Vagina (tissue), 2 donors: Measurements from ENCODE around the gene PIR. TPM values are rescaled to one million over a fixed set of nuclear protein-coding genes. Genes with fewer than 3 reads are reported as not detected.

Source experiments
- DNase-seq, 2 donors: peaks; one replicate each; pipeline ENCODE4 v3.0.0-alpha.2; 2017; ENCODE audit errors: extremely low spot score in 2 of 2
- H3K27ac ChIP-seq: fragments of 200-600 bp; sonication (generic); one replicate; pipeline ENCODE4 v1.5.1; 2019
- H3K27me3 ChIP-seq: fragments of 200-600 bp; sonication (generic); one replicate; pipeline ENCODE4 v1.5.1; 2019
- H3K36me3 ChIP-seq, 2 donors: fragments of 200-600 bp; sonication (generic); one replicate each; pipeline ENCODE4 v1.5.1; 2017 to 2019
- H3K4me1 ChIP-seq: fragments of 200-600 bp; sonication (generic); one replicate; pipeline ENCODE4 v1.5.1; 2019
- H3K4me3 ChIP-seq, 2 donors: fragments of 200-600 bp; sonication (generic); 1 replicate in 1 of 2; 2 replicates in 1 of 2; pipeline ENCODE4 v1.5.1; 2016 to 2019
- H3K9me3 ChIP-seq: fragments of 200-600 bp; sonication (generic); one replicate; pipeline ENCODE4 v1.5.1; 2019
- POLR2A ChIP-seq, 2 donors: fragments of 450-650 bp; IDR thresholded peaks; one replicate each; pipeline ENCODE4 v1.6.1; 2017; ENCODE audit warnings: antibody characterized with exemption in 2 of 2, mild to moderate bottlenecking in 2 of 2, moderate library complexity in 2 of 2
- POLR2AphosphoS5 ChIP-seq, 2 donors: sonication (generic); formaldehyde crosslinking; IDR thresholded peaks; one replicate each; pipeline ENCODE4 v1.9.0; 2017; ENCODE audit warnings: antibody characterized with exemption in 2 of 2, mild to moderate bottlenecking in 2 of 2, low read depth in 1 of 2; ENCODE audit not compliant: insufficient read depth in 1 of 2
- intact Hi-C: fragments of 100-400 bp; cut with DNase I; formaldehyde crosslinking; loops from one replicate; pipeline ENCODE4 v1.15.1; 2023
- total RNA-seq: library from RNA; depleted of rRNA; stranded (reverse); fragments of >200 nt; gene quantifications from one replicate; pipeline ENCODE4 v1.2.3, GENCODE V29; 2016
- TF ChIP-seq, protein P1 (sequence below), 3 experiments: fragments of 450-650 bp in 2 of 3; fragments of 200-600 bp in 1 of 3; sonication (generic) in 1 of 3; IDR thresholded peaks; one replicate each; pipeline ENCODE4 v1.5.1; 2017 to 2019; ENCODE audit warnings: antibody characterized with exemption in 3 of 3, mild to moderate bottlenecking in 2 of 3, moderate library complexity in 2 of 3

The PIR gene
- total RNA-seq, 1 donor from 2014 or later = 24.1 TPM

DNA sequence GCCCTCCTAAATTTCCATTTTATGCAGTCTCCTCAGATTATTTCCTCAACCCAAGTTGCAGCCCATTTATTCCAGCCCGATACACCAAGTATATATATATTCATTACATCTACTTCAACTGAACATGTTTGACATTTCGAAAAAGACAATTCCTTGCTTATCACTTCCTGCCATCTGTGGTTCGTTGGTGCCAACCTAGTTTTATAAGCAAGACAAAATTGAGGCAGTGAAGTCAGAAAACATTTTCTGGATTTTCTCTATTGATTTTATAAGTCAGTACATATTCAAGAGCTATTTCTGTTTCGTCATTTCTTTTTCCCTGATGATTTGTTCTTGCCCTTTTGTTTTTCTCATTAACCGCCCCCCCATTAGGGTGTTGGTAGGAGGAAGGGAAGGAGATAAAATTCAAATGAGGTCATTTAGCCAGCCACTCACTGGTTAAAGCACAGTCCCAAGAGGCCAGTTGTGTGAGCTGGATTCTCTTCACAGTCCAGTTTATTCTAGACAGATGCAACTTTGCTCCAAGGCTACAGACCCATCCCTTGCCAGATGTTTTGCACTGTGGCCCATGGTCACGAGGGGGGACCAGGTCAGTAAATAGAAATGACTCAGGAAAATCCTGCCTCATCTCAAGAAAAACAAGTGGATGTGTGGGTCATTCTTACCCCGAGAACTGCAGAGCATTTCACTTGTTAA lies 88.6 kb downstream of the PIR start:
- intact Hi-C loops = no loop called here
- Histone ChIP-seq H3K4me1 (no peaks in the 10 kb centered on the region), H3K36me3 (no peaks in the 10 kb centered on the region), H3K27me3 (no peaks in the 10 kb centered on the region), H3K27ac (no peak overlapping the region), H3K4me3 (no peak overlapping the region), H3K9me3 (no peaks in the 10 kb centered on the region)
- no peak for DNase-seq
- TF ChIP-seq, protein P1, sequence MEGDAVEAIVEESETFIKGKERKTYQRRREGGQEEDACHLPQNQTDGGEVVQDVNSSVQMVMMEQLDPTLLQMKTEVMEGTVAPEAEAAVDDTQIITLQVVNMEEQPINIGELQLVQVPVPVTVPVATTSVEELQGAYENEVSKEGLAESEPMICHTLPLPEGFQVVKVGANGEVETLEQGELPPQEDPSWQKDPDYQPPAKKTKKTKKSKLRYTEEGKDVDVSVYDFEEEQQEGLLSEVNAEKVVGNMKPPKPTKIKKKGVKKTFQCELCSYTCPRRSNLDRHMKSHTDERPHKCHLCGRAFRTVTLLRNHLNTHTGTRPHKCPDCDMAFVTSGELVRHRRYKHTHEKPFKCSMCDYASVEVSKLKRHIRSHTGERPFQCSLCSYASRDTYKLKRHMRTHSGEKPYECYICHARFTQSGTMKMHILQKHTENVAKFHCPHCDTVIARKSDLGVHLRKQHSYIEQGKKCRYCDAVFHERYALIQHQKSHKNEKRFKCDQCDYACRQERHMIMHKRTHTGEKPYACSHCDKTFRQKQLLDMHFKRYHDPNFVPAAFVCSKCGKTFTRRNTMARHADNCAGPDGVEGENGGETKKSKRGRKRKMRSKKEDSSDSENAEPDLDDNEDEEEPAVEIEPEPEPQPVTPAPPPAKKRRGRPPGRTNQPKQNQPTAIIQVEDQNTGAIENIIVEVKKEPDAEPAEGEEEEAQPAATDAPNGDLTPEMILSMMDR (IDR thresholded peaks at IDR 0.05) = no peak
- TF ChIP-seq POLR2AphosphoS5 (IDR thresholded peaks at IDR 0.05; ENCODE audit: insufficient read depth in 1 of 2, low read depth in 1 of 2) (no peak), POLR2A (IDR thresholded peaks at IDR 0.05) (no peak)

DNA sequence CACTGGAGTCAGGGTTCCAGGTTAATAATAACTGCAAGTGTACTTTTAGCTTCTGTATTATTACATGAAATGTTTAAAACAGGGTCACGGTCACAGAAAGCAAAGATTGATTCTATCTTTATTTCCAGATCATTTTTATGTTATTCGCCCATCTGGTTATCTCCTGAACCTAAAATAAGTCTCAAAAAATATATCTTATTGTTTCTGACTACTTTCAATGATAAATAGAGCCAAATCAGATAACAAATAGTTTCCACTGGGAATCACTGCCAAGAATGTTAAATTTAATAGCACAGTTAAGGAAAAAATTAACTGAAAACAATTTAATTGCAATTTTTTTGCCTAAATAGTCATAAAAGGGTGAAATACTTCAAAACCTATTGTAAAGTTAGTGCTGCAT lies 91.8 kb downstream of the PIR start:
- Histone ChIP-seq H3K9me3 (no peaks in the 10 kb centered on the region), H3K36me3 (no peaks in the 10 kb centered on the region), H3K4me1 (no peaks in the 10 kb centered on the region), H3K4me3 (no peak overlapping the region), H3K27me3 (no peaks in the 10 kb centered on the region), H3K27ac (no peak overlapping the region)
- TF ChIP-seq POLR2AphosphoS5 (IDR thresholded peaks at IDR 0.05; ENCODE audit: insufficient read depth in 1 of 2, low read depth in 1 of 2) (no peak), POLR2A (IDR thresholded peaks at IDR 0.05) (no peak)
- TF ChIP-seq, protein P1 (IDR thresholded peaks at IDR 0.05) = no peak
- intact Hi-C loops = no loop called here
- no peak for DNase-seq

DNA sequence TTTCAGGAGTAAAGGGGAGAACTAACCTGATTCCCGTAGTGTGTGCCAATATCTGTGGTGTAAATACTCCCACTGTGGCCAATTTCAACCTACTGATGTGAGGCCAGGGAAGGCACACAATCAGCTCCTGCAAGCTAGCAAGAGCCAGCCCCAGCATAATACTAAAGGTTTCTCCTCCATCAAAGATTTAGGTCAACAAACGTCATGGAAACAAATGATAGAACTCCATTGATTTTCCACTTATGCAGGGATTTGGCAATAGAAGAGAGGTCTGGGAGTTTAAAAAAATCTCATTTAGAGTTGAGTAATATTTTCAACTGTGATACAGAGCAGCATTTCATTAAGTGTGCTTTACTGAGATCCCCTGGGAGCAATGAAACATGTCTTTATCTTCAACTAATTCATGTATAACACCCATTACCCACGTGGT lies 93.2 kb downstream of the PIR start:
- H3K27me3 ChIP-seq = no peaks in the 10 kb centered on the region
- DNase-seq = no peak

DNA sequence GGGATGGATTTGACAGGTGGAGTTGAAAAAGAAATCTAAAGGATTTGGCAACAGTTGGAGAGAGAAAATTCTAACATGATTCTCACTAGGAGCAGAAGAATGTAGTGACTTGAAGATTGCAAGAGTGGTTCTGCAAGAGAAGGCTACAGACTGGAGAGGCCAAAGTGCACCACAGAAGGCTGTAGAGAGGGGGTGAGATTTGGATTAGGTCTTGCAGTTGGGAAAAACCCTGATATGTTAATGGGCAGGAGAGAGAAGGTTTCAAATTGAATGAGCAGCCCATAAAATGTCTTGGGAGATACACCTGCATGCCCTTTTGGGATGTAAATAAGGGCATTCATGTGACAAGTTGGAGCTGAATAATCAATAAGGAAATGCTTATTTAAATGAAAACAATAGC lies 94.3 kb downstream of the PIR start:
- Histone ChIP-seq H3K27ac (no peak overlapping the region), H3K36me3 (no peaks in the 10 kb centered on the region), H3K4me3 (no peak overlapping the region), H3K27me3 (no peaks in the 10 kb centered on the region), H3K4me1 (no peaks in the 10 kb centered on the region), H3K9me3 (no peaks in the 10 kb centered on the region)
- no peak for TF ChIP-seq POLR2A (IDR thresholded peaks at IDR 0.05)
- no peak for TF ChIP-seq POLR2AphosphoS5 (IDR thresholded peaks at IDR 0.05; ENCODE audit: insufficient read depth in 1 of 2, low read depth in 1 of 2)
- TF ChIP-seq, protein P1 (IDR thresholded peaks at IDR 0.05) = no peak
- intact Hi-C loops = loop anchor here (1.0 kb wide), 1 partner anchor 41 kb away; no protein-coding TSS in a partner anchor
- no peak for DNase-seq

More for the DNA sequence above, 93.2 kb downstream of the PIR start:
- intact Hi-C loops = loop anchor here (1.0 kb wide), 1 partner anchor 42 kb away; no protein-coding TSS in a partner anchor
- Histone ChIP-seq H3K9me3 (no peaks in the 10 kb centered on the region), H3K4me1 (no peaks in the 10 kb centered on the region), H3K4me3 (no peak overlapping the region), H3K36me3 (no peaks in the 10 kb centered on the region), H3K27ac (no peak overlapping the region)
- TF ChIP-seq, protein P1 (IDR thresholded peaks at IDR 0.05) = no peak
- no peak for TF ChIP-seq POLR2AphosphoS5 (IDR thresholded peaks at IDR 0.05; ENCODE audit: insufficient read depth in 1 of 2, low read depth in 1 of 2)
- TF ChIP-seq POLR2A (IDR thresholded peaks at IDR 0.05) = no peak

DNA sequence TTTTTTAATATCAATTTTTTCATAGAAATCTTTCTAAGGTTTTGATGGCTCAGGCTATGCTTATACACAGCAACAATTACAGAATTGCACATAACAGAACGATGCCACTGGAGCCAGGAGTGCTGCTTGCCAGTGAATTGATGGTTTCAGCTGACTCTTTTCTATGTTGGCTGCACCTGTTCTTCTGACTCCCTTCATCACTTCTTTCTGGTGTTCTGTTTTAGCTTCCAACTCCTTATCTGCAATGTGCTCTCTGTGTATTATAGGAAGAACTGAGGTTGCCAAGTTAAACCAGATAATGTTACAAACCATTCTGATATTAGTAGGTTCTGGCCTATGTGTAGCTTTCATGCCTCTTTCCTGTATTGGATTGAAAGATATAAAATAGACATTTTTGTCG lies 97.3 kb downstream of the PIR start:
- intact Hi-C loops = no loop called here
- Histone ChIP-seq H3K9me3 (no peaks in the 10 kb centered on the region), H3K4me1 (no peaks in the 10 kb centered on the region), H3K36me3 (no peaks in the 10 kb centered on the region), H3K27me3 (peaks cover 4% of the 10 kb centered on the region), H3K4me3 (no peak overlapping the region), H3K27ac (no peak overlapping the region)
- TF ChIP-seq POLR2AphosphoS5 (IDR thresholded peaks at IDR 0.05; ENCODE audit: insufficient read depth in 1 of 2, low read depth in 1 of 2) = no peak
- TF ChIP-seq, protein P1 (IDR thresholded peaks at IDR 0.05) = no peak
- no peak for TF ChIP-seq POLR2A (IDR thresholded peaks at IDR 0.05)
- no peak for DNase-seq
